Body of pancreas (tissue), 4 donors: ENCODE measurements around the gene MAPK10.

Experiments
- POLR2A ChIP-seq, 3 donors: fragments of 450-650 bp; IDR thresholded peaks; one replicate each; pipeline ENCODE4 v1.6.1; 2016; ENCODE audit warnings: antibody characterized with exemption in 3 of 3, mild to moderate bottlenecking in 2 of 3
- TF ChIP-seq, protein P1 (sequence below), 7 experiments: fragments of 450-650 bp in 4 of 7; fragments of 200-600 bp in 3 of 7; sonication (generic) in 3 of 7; IDR thresholded peaks; one replicate each; pipeline ENCODE4 v1.5.1; 2016 to 2019; ENCODE audit warnings: antibody characterized with exemption in 7 of 7

DNA sequence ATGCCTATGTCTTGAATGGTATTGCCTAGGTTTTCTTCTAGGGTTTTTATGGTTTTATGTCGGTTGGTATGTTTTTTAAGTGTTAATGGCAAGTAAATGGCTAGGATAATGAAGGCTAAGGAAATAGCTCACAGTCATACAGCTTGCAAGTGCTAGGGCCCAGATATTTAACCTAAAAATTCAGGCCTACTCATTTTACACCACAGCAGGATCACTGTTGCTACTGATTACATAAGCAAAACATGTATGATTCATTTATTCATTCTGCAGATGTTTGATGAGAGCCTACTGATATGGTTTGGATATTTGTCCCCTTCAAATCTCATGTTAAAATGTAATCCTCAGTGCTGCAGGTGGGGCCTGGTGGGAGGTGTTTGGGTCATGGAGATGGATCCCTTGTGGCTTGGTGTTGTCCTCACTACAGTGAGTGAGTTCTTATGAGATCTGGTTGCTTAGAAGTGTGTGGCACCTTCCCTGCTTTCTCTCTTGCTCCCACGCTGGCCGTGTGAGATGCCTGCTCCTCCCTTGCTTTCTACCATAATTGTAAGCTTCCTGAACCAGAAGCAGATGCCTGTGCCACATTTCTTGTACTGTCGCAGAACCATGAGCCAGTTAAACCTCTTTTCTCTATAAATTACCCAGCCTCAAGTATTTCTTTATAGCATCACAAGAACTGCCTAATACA is 175.5 kb downstream of the MAPK10 start:
- TF ChIP-seq, protein P1, sequence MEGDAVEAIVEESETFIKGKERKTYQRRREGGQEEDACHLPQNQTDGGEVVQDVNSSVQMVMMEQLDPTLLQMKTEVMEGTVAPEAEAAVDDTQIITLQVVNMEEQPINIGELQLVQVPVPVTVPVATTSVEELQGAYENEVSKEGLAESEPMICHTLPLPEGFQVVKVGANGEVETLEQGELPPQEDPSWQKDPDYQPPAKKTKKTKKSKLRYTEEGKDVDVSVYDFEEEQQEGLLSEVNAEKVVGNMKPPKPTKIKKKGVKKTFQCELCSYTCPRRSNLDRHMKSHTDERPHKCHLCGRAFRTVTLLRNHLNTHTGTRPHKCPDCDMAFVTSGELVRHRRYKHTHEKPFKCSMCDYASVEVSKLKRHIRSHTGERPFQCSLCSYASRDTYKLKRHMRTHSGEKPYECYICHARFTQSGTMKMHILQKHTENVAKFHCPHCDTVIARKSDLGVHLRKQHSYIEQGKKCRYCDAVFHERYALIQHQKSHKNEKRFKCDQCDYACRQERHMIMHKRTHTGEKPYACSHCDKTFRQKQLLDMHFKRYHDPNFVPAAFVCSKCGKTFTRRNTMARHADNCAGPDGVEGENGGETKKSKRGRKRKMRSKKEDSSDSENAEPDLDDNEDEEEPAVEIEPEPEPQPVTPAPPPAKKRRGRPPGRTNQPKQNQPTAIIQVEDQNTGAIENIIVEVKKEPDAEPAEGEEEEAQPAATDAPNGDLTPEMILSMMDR (IDR thresholded peaks at IDR 0.05) = no peak
- no peak for TF ChIP-seq POLR2A (IDR thresholded peaks at IDR 0.05)
